Heart left ventricle (tissue), 16 donors: ENCODE data around the gene TMC4. TPM values are rescaled to one million over a fixed set of nuclear protein-coding genes. Genes with fewer than 3 reads are reported as not detected.

Experiments used
- ATAC-seq, 4 donors: fragments of 200-7000 bp; cut with Tn5 transposase; one replicate each; pipeline ENCODE4 v1.9.1; 2020 to 2022; ENCODE audit warnings: moderate library complexity in 4 of 4, mild to moderate bottlenecking in 3 of 4, moderate number of reproducible peaks in 1 of 4
- DNase-seq, 5 donors: peaks; one replicate each; pipeline ENCODE4 v3.0.0-alpha.2; 2020
- H3K27ac ChIP-seq, 12 donors: fragments of 200-600 bp; sonication (generic) in 4 of 12; one replicate each; pipeline versions ENCODE4 v1.5.0 to v1.8.0; 2016 to 2022; ENCODE audit warnings: mild to moderate bottlenecking in 2 of 12
- H3K27me3 ChIP-seq, 9 donors: fragments of 200-600 bp; sonication (generic) in 2 of 9; one replicate each; pipeline versions ENCODE4 v1.5.1 to v1.8.0; 2016 to 2022; ENCODE audit warnings: mild to moderate bottlenecking in 3 of 9
- H3K36me3 ChIP-seq, 9 donors: fragments of 200-600 bp; sonication (generic) in 2 of 9; one replicate each; pipeline versions ENCODE4 v1.5.0 to v1.8.0; 2018 to 2022; ENCODE audit warnings: mild to moderate bottlenecking in 2 of 9
- H3K4me1 ChIP-seq, 12 donors: fragments of 200-600 bp; sonication (generic) in 4 of 12; one replicate each; pipeline versions ENCODE4 v1.5.0 to v1.8.0; 2016 to 2022; ENCODE audit warnings: mild to moderate bottlenecking in 3 of 12
- H3K4me3 ChIP-seq, 12 donors: fragments of 200-600 bp; sonication (generic) in 4 of 12; one replicate each; pipeline versions ENCODE4 v1.5.0 to v1.8.0; 2017 to 2022; ENCODE audit warnings: mild to moderate bottlenecking in 9 of 12, moderate library complexity in 4 of 12
- H3K9me3 ChIP-seq, 12 donors: fragments of 200-600 bp; sonication (generic) in 4 of 12; one replicate each; pipeline versions ENCODE4 v1.5.0 to v1.8.0; 2016 to 2022; ENCODE audit warnings: mild to moderate bottlenecking in 1 of 12
- CTCF ChIP-seq, 12 donors: fragments of 200-600 bp; sonication (generic) in 4 of 12; IDR thresholded peaks; one replicate each; pipeline versions ENCODE4 v1.5.0 to v1.8.0; 2018 to 2022; ENCODE audit warnings: antibody characterized with exemption in 12 of 12, mild to moderate bottlenecking in 5 of 12
- POLR2A ChIP-seq, 2 donors: fragments of 450-650 bp; IDR thresholded peaks; one replicate each; pipeline ENCODE4 v1.6.1; 2017; ENCODE audit warnings: antibody characterized with exemption in 2 of 2, mild to moderate bottlenecking in 2 of 2, moderate library complexity in 2 of 2
- WGBS, 4 donors: extraction: QIAGEN DNeasy Blood & Tissue Kit in 2 of 4; methylation state at CpG; one replicate each; pipeline versions ENCODE4 v1.1.5 to v1.1.7; 2013 to 2018; 5-methylcytosine and 5-hydroxymethylcytosine counted together
- intact Hi-C, 10 donors: fragments of 100-400 bp; cut with DNase I; formaldehyde crosslinking; loops; one replicate each; pipeline versions ENCODE4 v1.11.1 to v1.14.2; 2022
- polyA plus RNA-seq, 2 donors: library from polyadenylated mRNA; stranded (reverse); fragments of 200-250 nt; gene quantifications; one replicate each; pipeline ENCODE4 v1.2.3, GENCODE V29; 2013
- total RNA-seq, 9 donors: library from RNA; depleted of rRNA in 2 of 9; stranded (reverse); fragments of >200 nt in 2 of 9; fragmentation: NEBNext Ultra II Directional in 3 of 9; extraction: Animal tissue kit (Norgen Biotek cat#: 25700) in 3 of 9; gene quantifications; one replicate each; pipeline versions ENCODE4 v1.1.0 to v1.2.4, GENCODE V29; 2016 to 2023
- donor health status: ischemic (EF 13 %, LVEDD 7.1; RV severe dilation, severe dysfunction).
- donor health status: healthy with polysubstance abuse.
- donor health status: DM: no; HTN: yes; CAD: no.
- donor health status: DM: no; HTN: no; CAD: no.
- donor health status: ischemic (EF 25% LVEDD 6.9; RV normal size, moderate dysfunction).
- donor health status: ischemic (EF 25% LVEDD 5.7; RV mildly dilated, moderate dysfunction).
- donor health status: healthy.
- donor health status: DM: yes; HTN: yes; CAD: no.
- donor health status: ischemic (EF 35%, LVEDD 5.7; RV mildly dilated, moderate dysfunction).
- donor health status: nonischemic (EF 11% LVEDD 7.7; RV severe dilation, severe dysfunction).
- donor health status: DM: yes; HTN: yes; CAD: no.
- donor health status: PGD.
- donor health status: ischemic (EF 29% LVEDD 5.4; RV normal size, mild dysfunction).
- donor health status: nonischemic (EF 23%, LVEDD 6.1; RV moderate dilation, normal function).

The TMC4 gene
- total and polyA plus RNA-seq, 11 donors = 0.58 to 4.5 (median 2.1) TPM; not detected in 1

- Histone ChIP-seq H3K36me3 (peaks cover 0 to 33% (median 21%) of the 10 kb centered on the region in 9 donors), H3K4me1 (peaks cover 0 to 23% (median 17%) of the 10 kb centered on the region in 12 donors), H3K4me3 (peak within 1 kb of the TSS; percentile 68 to 92 (median 86)), H3K9me3 (no peaks in the 10 kb centered on the region), H3K27me3 (no peaks in the 10 kb centered on the region), H3K27ac (peak within 1 kb of the TSS; percentile 88 to 100 (median 98))
- ATAC-seq (peak in 3 of 4 donors; percentile 25 to 54 (median 47)), DNase-seq (peak; percentile 90 to 94 (median 91))
- intact Hi-C loops = loop anchor here in 4 of 10 donors (1.0 to 5.0 kb wide), 2 partner anchors 9 to 324 kb away; partner anchors contain the start of genes RPS9 (in 3 of the 4) and MYADM (in 1 of the 4)
- WGBS, 4 donors = 1% methylated on average over 16 to 77 of the region's 77 CpGs
- TF ChIP-seq POLR2A (IDR thresholded peaks at IDR 0.05) (peak in 1 of 2 donors; percentile 56), CTCF (IDR thresholded peaks at IDR 0.05) (no peak)
Observed at GRCh38 chr19:54191011-54191810, 18.3 kb upstream of the TMC4 start, which contains the start of gene TSEN34. TSEN34 (plus strand) TSS chr19:54191308; CDS start chr19:54191365, 57 bp downstream.

GRCh38 chr19:54190503-54191010 lies 17.6 kb upstream of the TMC4 start:
- 0 to 1% (median 0%) methylated on average over 13 to 56 of the region's 56 CpGs for WGBS, 4 donors
- intact Hi-C loops = loop anchor here in 4 of 10 donors (1.0 to 5.0 kb wide), 3 partner anchors 10 to 323 kb away; partner anchors contain the start of genes RPS9 (in 3 of the 4), CNOT3 (in 1 of the 4) and MYADM (in 1 of the 4)

DNA sequence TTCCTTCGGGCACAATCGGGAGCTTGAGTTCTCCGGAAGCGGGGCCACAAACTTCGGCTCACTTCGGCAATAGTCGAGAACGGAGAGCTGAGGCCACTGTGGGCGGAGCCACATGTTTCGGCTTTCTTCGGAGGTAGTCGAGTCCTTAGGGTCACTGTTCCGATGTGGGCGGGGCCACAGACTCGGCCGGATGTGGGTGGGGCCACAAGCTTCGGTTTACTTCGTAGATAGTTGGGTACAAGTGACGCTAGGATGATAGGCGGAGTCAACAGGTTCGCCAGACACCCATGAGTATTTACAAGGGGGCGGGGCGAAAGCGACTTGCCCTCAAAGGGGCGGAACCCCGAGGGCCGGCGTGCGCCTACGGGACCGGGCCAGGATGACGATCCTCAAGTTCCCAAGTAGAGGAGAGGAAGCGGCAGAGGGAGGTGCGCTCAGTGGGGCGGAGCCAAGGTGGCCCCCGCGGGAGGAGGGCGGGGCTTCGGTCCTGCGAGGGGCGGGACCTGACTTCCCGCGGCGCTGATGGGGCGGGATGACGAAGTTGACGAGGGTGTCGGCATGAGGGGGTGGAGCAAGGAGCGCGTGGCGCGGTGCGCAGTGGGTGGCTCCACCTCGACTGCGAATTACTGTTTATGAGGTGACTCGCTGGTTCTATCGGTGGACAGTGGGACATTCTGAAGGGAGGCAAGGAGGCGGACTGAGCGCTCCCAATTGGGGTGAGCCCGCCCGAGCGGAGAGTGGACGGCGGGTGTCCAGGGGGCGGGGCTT lies 17.0 kb upstream of the TMC4 start:
- peak; percentile 79 to 84 (median 82) for ATAC-seq
- DNase-seq = peak; percentile 100
- peaks cover 0 to 28% (median 21%) of the 10 kb centered on the region in 9 donors for H3K36me3 ChIP-seq
- H3K27me3 ChIP-seq = no peaks in the 10 kb centered on the region
- peak overlapping the region; percentile 88 to 100 (median 98) for H3K27ac ChIP-seq
- intact Hi-C loops = loop anchor here in 3 of 10 donors (1.0 to 5.0 kb wide), 3 partner anchors 21 to 323 kb away; partner anchors contain the start of genes CNOT3 (in 1 of the 3) and MYADM (in 1 of the 3)
- H3K4me3 ChIP-seq = peak overlapping the region; percentile 68 to 92 (median 86)
- peaks cover 0 to 23% (median 17%) of the 10 kb centered on the region in 12 donors for H3K4me1 ChIP-seq
- 0 to 1% (median 0%) methylated on average over 26 to 65 of the region's 65 CpGs for WGBS, 4 donors
- TF ChIP-seq POLR2A (IDR thresholded peaks at IDR 0.05) (peak in 1 of 2 donors; percentile 44), CTCF (IDR thresholded peaks at IDR 0.05) (no peak)
- H3K9me3 ChIP-seq = no peaks in the 10 kb centered on the region

More at GRCh38 chr19:54190503-54191010, 17.6 kb upstream of the TMC4 start:
- DNase-seq (peak; percentile 99 to 100 (median 100)), ATAC-seq (peak; percentile 78 to 83 (median 79))
- Histone ChIP-seq H3K4me3 (peak overlapping the region; percentile 68 to 92 (median 86)), H3K9me3 (no peaks in the 10 kb centered on the region), H3K27me3 (no peaks in the 10 kb centered on the region), H3K36me3 (peaks cover 0 to 33% (median 21%) of the 10 kb centered on the region in 9 donors), H3K4me1 (peaks cover 0 to 23% (median 17%) of the 10 kb centered on the region in 12 donors), H3K27ac (peak overlapping the region; percentile 88 to 100 (median 98))
- TF ChIP-seq POLR2A (IDR thresholded peaks at IDR 0.05) (no peak), CTCF (IDR thresholded peaks at IDR 0.05) (peak in 1 of 12 donors; percentile 7)
